Stimulated activated naive CD4-positive, alpha-beta T cell (primary cell): Measurements from ENCODE around the gene ZNF578.
"Not testable (repeated sequence)": the region's sequence is repeated elsewhere in the genome, so short reads cannot be mapped to it uniquely, and the experiment has no call there.

Experiments
- DNase-seq, 6 experiments: peaks; one replicate each; lab custom pipeline; 2025; lab: John Stamatoyannopoulos, UW

The ZNF578 gene

GRCh38 chr19:52453324-52454094 lies at the start of gene ZNF578:
TSS of gene ZNF578 (plus strand) at chr19:52453553. CDS start at chr19:52501846, 48,293 bp downstream.
- DNase-seq = peak; percentile 22 to 69 (median 51)

- DNase-seq = no peak
These were observed 43.1 kb upstream of the ZNF578 start for GRCh38 chr19:52410276-52410675.

- no peak for DNase-seq
These were observed 37.6 kb upstream of the ZNF578 start for GRCh38 chr19:52415711-52416110.

GRCh38 chr19:52428937-52429336 lies 24.4 kb upstream of the ZNF578 start, which contains the start of gene ZNF534:
TSS of gene ZNF534 (plus strand) at chr19:52429148. CDS start at chr19:52431475, 2,327 bp downstream.
- no peak for DNase-seq

GRCh38 chr19:52442179-52442578 lies 11.2 kb upstream of the ZNF578 start:
- no peak for DNase-seq

GRCh38 chr19:52444506-52444905 lies 8.8 kb upstream of the ZNF578 start:
- DNase-seq = no peak

- DNase-seq = no peak
These were observed 2.1 kb upstream of the ZNF578 start for GRCh38 chr19:52451241-52451640.

- no peak for DNase-seq
These were observed 11.6 kb downstream of the ZNF578 start for GRCh38 chr19:52464798-52465470.

- no peak for DNase-seq
These were observed 20.4 kb downstream of the ZNF578 start for GRCh38 chr19:52473655-52474350.

- no peak for DNase-seq
These were observed 21.2 kb downstream of the ZNF578 start for GRCh38 chr19:52474351-52475127.

- not testable (repeated sequence) for DNase-seq
These were observed 30.9 kb downstream of the ZNF578 start for GRCh38 chr19:52484111-52484743.

- not testable (repeated sequence) for DNase-seq
These were observed 31.7 kb downstream of the ZNF578 start for GRCh38 chr19:52485064-52485463.

GRCh38 chr19:52485561-52486240 lies 32.3 kb downstream of the ZNF578 start:
- not testable (repeated sequence) for DNase-seq

- no peak for DNase-seq
These were observed 39.0 kb downstream of the ZNF578 start for GRCh38 chr19:52492201-52492993.

GRCh38 chr19:52492994-52493470 lies 39.7 kb downstream of the ZNF578 start:
- DNase-seq = no peak

GRCh38 chr19:52494518-52494917 lies 41.2 kb downstream of the ZNF578 start:
- DNase-seq = no peak

GRCh38 chr19:52498571-52498970 lies 45.2 kb downstream of the ZNF578 start:
- no peak for DNase-seq

GRCh38 chr19:52500474-52500873 lies 47.1 kb downstream of the ZNF578 start:
- DNase-seq = not testable (repeated sequence)

GRCh38 chr19:52500991-52501390 lies 47.6 kb downstream of the ZNF578 start:
- not testable (repeated sequence) for DNase-seq

- DNase-seq = no peak
These were observed 53.9 kb downstream of the ZNF578 start for GRCh38 chr19:52507266-52507665.
